ENCODE measurements around the gene SH2D3A. TPM values are rescaled to one million over a fixed set of nuclear protein-coding genes. Genes with fewer than 3 reads are reported as not detected.

SH2D3A gene
- total RNA-seq (2012; rRNA removed) (under 0.01 TPM in 1 of 2 replicates, not detected in the other), polyA plus RNA-seq (2012; rRNA removed) (0.09 TPM in 2 replicates), Bru-seq, nascent RNA (percentile 15 among the genes with signal in this experiment), BruChase-seq, experiment 1, labeled RNA remaining after a 6-hour chase (percentile 14 among the genes with signal in this experiment), BruChase-seq, experiment 2, labeled RNA remaining after a 2-hour chase (percentile 12 among the genes with signal in this experiment)
- 0.03 TPM in 1 of 2 replicates, not detected in the other for polyA plus RNA-seq (2012; cell fraction: cytosol; rRNA removed)
- polyA plus RNA-seq (2012; cell fraction: nucleus; rRNA removed; ENCODE audit: low replicate concordance): 0.15 and 0.17 TPM in 2 replicates
- long read RNA-seq, partial matches to known transcripts: 0 of 1 reads
- long read RNA-seq, other reads (novel, unspliced or antisense): 1 of 1 reads

- no peak within 1 kb of the TSS for H3K4ac ChIP-seq (ENCODE audit: low read depth, low read length)
- no peak within 1 kb of the TSS for H3K27ac ChIP-seq (ENCODE audit: insufficient read depth, low read length)
- no peak within 1 kb of the TSS for H4K8ac ChIP-seq (ENCODE audit: low read depth in 2 of 2, low read length in 2 of 2)
- no peaks in the 10 kb centered on the region for H3K79me1 ChIP-seq (ENCODE audit: low read depth in 1 of 2, low read length in 2 of 2)
- no peaks in the 10 kb centered on the region for H3K4me1 ChIP-seq (ENCODE audit: control insufficient read depth, insufficient read depth, low read length)
- H3K18ac ChIP-seq (ENCODE audit: low read depth, low read length): no peak within 1 kb of the TSS
- H3K4me2 ChIP-seq (ENCODE audit: low read depth, low read length): peak within 1 kb of the TSS; percentile 49
- H2BK5ac ChIP-seq (ENCODE audit: low read depth, low read length, poor library complexity, severe bottlenecking): no peak within 1 kb of the TSS
- intact Hi-C loops (cut with micrococcal nuclease): no loop called here
- no peak within 1 kb of the TSS for H2BK120ac ChIP-seq (ENCODE audit: low read depth, low read length)
- peak within 1 kb of the TSS; percentile 37 for H2AK9ac ChIP-seq (replicated peaks; ENCODE audit: low read depth, low read length, poor library complexity)
- H3K9ac ChIP-seq (ENCODE audit: low read depth, low read length): no peak within 1 kb of the TSS
- H2AK5ac ChIP-seq (ENCODE audit: low read depth, low read length): no peak within 1 kb of the TSS
- peak within 1 kb of the TSS; percentile 81 for H2AFZ ChIP-seq (replicated peaks; ENCODE audit: low read length, poor library complexity)
- no peaks in the 10 kb centered on the region; the same call in 1 of the 2 replicates for H3K27me3 ChIP-seq (ENCODE audit: control insufficient read depth, insufficient read depth, low read length)
- H3K9me1 ChIP-seq (ENCODE audit: insufficient read depth, low read length): 0 out of 2 replicates have a peak, but pooled peaks cover 5% of the 10 kb centered on the region
- H3K56ac ChIP-seq (ENCODE audit: extremely low read depth, insufficient read depth, low read length): no peak within 1 kb of the TSS
- DNase-seq (peak; percentile 15), ATAC-seq (ENCODE audit: low read depth) (peak; percentile 65)
- H3K14ac ChIP-seq (replicated peaks; ENCODE audit: low read depth, low read length): no peak within 1 kb of the TSS
- POLR2A ChIA-PET (ENCODE audit: unreplicated experiment): no interaction called here
- no peak within 1 kb of the TSS for H4K91ac ChIP-seq (ENCODE audit: insufficient read depth, low read depth, low read length)
- WGBS, 2 experiments (ENCODE audit: extremely low coverage in 2 of 2, insufficient read length in 1 of 2): 6% methylated on average over 11 of the region's 47 CpGs; no CpG with 5 or more reads in 1 of the 2 experiments
- no peak within 1 kb of the TSS for H3K23ac ChIP-seq (ENCODE audit: low read depth, low read length)
- H2BK15ac ChIP-seq (ENCODE audit: low read depth, low read length): no peak within 1 kb of the TSS
- dilution Hi-C loops (cut with HindIII; ENCODE audit: low sequenced_read_pairs, unreplicated experiment): no loop called here
- no peak within 1 kb of the TSS for H4K5ac ChIP-seq (ENCODE audit: low read depth, low read length)
- no peaks in the 10 kb centered on the region for H4K20me1 ChIP-seq (ENCODE audit: insufficient read depth, low read length)
- H3K9me3 ChIP-seq (ENCODE audit: control insufficient read depth, insufficient read depth, low read length): no peaks in the 10 kb centered on the region
- BruUV-seq (replicated peaks): no TSS peak
- in situ Hi-C loops (cut with MboI; ENCODE audit: low sequenced_read_pairs): no loop called here
- no peak within 1 kb of the TSS for H2BK20ac ChIP-seq (ENCODE audit: low read depth, low read length)
- no peak within 1 kb of the TSS for H3K4me3 ChIP-seq (ENCODE audit: insufficient read depth, low read depth, low read length)
- H3K36me3 ChIP-seq (ENCODE audit: control insufficient read depth, insufficient read depth, low read length): no peaks in the 10 kb centered on the region
- CTCF ChIA-PET: no interaction called here
- TF ChIP-seq RAD21 (IDR thresholded peaks at IDR 0.05; ENCODE audit: low read length): no peak
- no peak for TF ChIP-seq CHD1 (IDR thresholded peaks at IDR 0.05; ENCODE audit: low read depth, low read length)
- no peak for TF ChIP-seq MXI1 (IDR thresholded peaks at IDR 0.05; ENCODE audit: borderline replicate concordance, low read depth, low read length)
- TF ChIP-seq FOS (IDR thresholded peaks at IDR 0.05; ENCODE audit: low read depth, low read length): no peak
- no peak for TF ChIP-seq MAFK (IDR thresholded peaks at IDR 0.05; ENCODE audit: low read depth, low read length)
- TF ChIP-seq MAZ (IDR thresholded peaks at IDR 0.05; ENCODE audit: borderline replicate concordance, low read depth, low read length): no peak
- TF ChIP-seq RCOR1 (IDR thresholded peaks at IDR 0.05; ENCODE audit: insufficient replicate concordance, low read length): no peak
- TF ChIP-seq RFX5 (IDR thresholded peaks at IDR 0.05; ENCODE audit: low read depth, low read length): no peak
- no peak for TF ChIP-seq POLR2A (IDR thresholded peaks at IDR 0.05; ENCODE audit: low read depth, low read length)
- no peak for TF ChIP-seq NFE2L2 (IDR thresholded peaks at IDR 0.05; ENCODE audit: low read depth, low read length)
- no peak for TF ChIP-seq ELK1 (IDR thresholded peaks at IDR 0.05; ENCODE audit: borderline replicate concordance, low read depth, low read length)
- no peak for TF ChIP-seq CEBPB (IDR thresholded peaks at IDR 0.05; ENCODE audit: low read depth, low read length)
- no peak for TF ChIP-seq SMC3 (IDR thresholded peaks at IDR 0.05; ENCODE audit: low read depth, low read length)
- no peak for TF ChIP-seq USF2 (IDR thresholded peaks at IDR 0.05; ENCODE audit: low read depth, low read length)
- TF ChIP-seq BHLHE40 (IDR thresholded peaks at IDR 0.05; ENCODE audit: low read depth, low read length): no peak
These were observed at the start of gene SH2D3A for GRCh38 chr19:6767357-6768235. Gene SH2D3A, minus strand, starts transcription at chr19:6767435. Its CDS starts 3,687 bp downstream, at chr19:6763748.

Measured in IMR-90 (cell line).